Fibroblast of pulmonary artery (primary cell): Measurements from ENCODE around the gene NEDD9.

Experiments used
- DNase-seq: peaks from one replicate; pipeline ENCODE4 v3.0.0-alpha.2; 2010; ENCODE audit warnings: low read depth
- H3K4me3 ChIP-seq: replicated peaks from 2 replicates; pipeline ENCODE4 v1.5.1; 2011; ENCODE audit warnings: low read depth, mild to moderate bottlenecking, control low read depth, low read length, moderate library complexity
- TF ChIP-seq, protein P1 (sequence below): IDR thresholded peaks from 2 replicates; pipeline ENCODE4 v1.5.1; 2011; ENCODE audit warnings: mild to moderate bottlenecking, control low read depth, low read length, inconsistent platforms; ENCODE audit errors: missing control alignments

NEDD9 gene

GRCh38 chr6:11270030-11271027, 37.9 kb upstream of the NEDD9 start:
- peak; percentile 77 for DNase-seq
- no peak overlapping the region for H3K4me3 ChIP-seq
- TF ChIP-seq, protein P1, sequence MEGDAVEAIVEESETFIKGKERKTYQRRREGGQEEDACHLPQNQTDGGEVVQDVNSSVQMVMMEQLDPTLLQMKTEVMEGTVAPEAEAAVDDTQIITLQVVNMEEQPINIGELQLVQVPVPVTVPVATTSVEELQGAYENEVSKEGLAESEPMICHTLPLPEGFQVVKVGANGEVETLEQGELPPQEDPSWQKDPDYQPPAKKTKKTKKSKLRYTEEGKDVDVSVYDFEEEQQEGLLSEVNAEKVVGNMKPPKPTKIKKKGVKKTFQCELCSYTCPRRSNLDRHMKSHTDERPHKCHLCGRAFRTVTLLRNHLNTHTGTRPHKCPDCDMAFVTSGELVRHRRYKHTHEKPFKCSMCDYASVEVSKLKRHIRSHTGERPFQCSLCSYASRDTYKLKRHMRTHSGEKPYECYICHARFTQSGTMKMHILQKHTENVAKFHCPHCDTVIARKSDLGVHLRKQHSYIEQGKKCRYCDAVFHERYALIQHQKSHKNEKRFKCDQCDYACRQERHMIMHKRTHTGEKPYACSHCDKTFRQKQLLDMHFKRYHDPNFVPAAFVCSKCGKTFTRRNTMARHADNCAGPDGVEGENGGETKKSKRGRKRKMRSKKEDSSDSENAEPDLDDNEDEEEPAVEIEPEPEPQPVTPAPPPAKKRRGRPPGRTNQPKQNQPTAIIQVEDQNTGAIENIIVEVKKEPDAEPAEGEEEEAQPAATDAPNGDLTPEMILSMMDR: no peak

DNA sequence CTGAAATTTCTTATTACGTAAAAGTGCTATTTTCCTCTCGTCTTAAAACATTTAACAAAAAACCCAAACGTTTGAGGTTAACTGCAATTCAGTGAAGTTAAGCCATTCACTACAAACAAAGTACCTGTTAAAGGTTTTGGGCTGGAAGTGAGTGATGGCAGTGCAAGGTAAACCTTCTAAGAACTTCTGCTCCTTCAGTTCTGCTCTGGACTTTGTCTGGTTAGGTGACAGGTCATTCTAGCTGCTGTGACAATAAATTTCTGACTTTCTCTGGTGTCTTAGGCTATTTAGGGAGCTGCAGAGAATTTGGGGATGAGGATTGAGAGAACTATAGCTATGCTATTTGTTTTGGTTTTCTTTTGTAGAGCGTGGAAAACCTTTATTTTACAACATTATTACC, 36.5 kb upstream of the NEDD9 start:
- TF ChIP-seq, protein P1: no peak
- no peak for DNase-seq

GRCh38 chr6:11266926-11267325, 34.5 kb upstream of the NEDD9 start:
- TF ChIP-seq, protein P1: no peak
- DNase-seq: no peak
- no peak overlapping the region for H3K4me3 ChIP-seq

More for the DNA sequence above, 36.5 kb upstream of the NEDD9 start:
- no peak overlapping the region for H3K4me3 ChIP-seq

GRCh38 chr6:11265932-11266331, 33.5 kb upstream of the NEDD9 start:
- TF ChIP-seq, protein P1: no peak
- DNase-seq: no peak
- no peak overlapping the region for H3K4me3 ChIP-seq

- DNase-seq: no peak
- H3K4me3 ChIP-seq: no peak overlapping the region
These were observed 31.6 kb upstream of the NEDD9 start for GRCh38 chr6:11264100-11264499.

GRCh38 chr6:11263291-11263775, 30.9 kb upstream of the NEDD9 start:
- peak; percentile 91 for DNase-seq
- no peak overlapping the region for H3K4me3 ChIP-seq
- TF ChIP-seq, protein P1: no peak

More at GRCh38 chr6:11264100-11264499, 31.6 kb upstream of the NEDD9 start:
- TF ChIP-seq, protein P1: no peak
